ENCODE results near the gene ITSN2. TPM values are rescaled to one million over a fixed set of nuclear protein-coding genes. Genes with fewer than 3 reads are reported as not detected.

The ITSN2 gene
- total and polyA plus RNA-seq, 2 of the 8 experiments (the other 6 are each of a cell fraction or from before 2014, with no cell fraction given), result 9.3 to 17.0 TPM

DNA sequence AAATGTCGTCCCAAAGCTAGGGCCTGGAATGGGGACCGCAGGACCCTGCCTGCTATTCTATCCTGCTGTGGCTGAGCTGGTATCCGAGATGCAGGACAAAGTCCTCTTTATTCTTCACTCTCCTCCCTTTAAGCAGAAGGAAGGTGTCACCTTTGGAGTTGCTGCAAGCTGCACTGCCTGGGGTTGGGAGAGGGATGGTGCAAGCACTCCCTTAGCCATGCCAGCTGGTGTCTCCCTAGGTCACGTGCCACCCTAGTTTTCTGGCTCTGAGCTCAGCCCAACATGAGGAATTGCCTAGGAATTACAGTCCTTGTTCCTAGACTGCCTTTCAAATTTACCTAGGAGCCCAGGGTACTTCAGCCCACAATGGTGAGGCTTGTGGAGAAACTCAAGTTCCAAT, 206.9 kb downstream of the ITSN2 start:
- 72% methylated on average over 4 of the region's 4 CpGs; no CpG with 5 or more reads in 1 of the 2 experiments for WGBS, 2 experiments (ENCODE audit: extremely low coverage in 1 of 2, insufficient coverage in 1 of 2, insufficient read length in 1 of 2, insufficient replicate concordance in 2 of 2, low coverage in 1 of 2, low lambda C conversion rate in 2 of 2, missing lambda C conversion rate in 1 of 2)
- Histone ChIP-seq H3K4ac (replicated peaks; ENCODE audit: insufficient read length, low read depth, low read length) (no peak overlapping the region), H2AFZ (ENCODE audit: low read length) (no peak overlapping the region), H2BK5ac (ENCODE audit: low read depth, low read length) (no peak overlapping the region), H2BK20ac (ENCODE audit: low read length) (no peak overlapping the region), H3K14ac (ENCODE audit: insufficient read length) (no peak overlapping the region), H3K27me3 (replicated peaks in 1 of 4; ENCODE audit: control insufficient read depth in 3 of 4, extremely low read depth in 1 of 4, insufficient read depth in 3 of 4, low read length in 3 of 4) (no peaks in the 10 kb centered on the region), H4K5ac (ENCODE audit: insufficient read length, low read depth, low read length) (no peak overlapping the region), H4K20me1 (replicated peaks in 1 of 2; ENCODE audit: control insufficient read depth in 1 of 2, insufficient read depth in 2 of 2, low read length in 2 of 2) (no peaks in the 10 kb centered on the region), H3K56ac (replicated peaks; ENCODE audit: insufficient read length, low read depth, low read length) (no peak overlapping the region), H3K27ac (ENCODE audit: low read depth, low read length) (no peak overlapping the region), H2BK120ac (replicated peaks; ENCODE audit: low read depth, low read length) (no peak overlapping the region), H3K23me2 (ENCODE audit: low read depth, low read length) (no peaks in the 10 kb centered on the region; the same call in 1 of the 2 replicates), H3K4me1 (replicated peaks in 1 of 4; ENCODE audit: control insufficient read depth in 3 of 4, insufficient read depth in 4 of 4, low read length in 3 of 4) (no peaks in the 10 kb centered on the region), H4K8ac (ENCODE audit: extremely low read depth, insufficient read depth, low read length) (no peak overlapping the region), H3K9me3 (ENCODE audit: insufficient read depth in 2 of 2, low read depth in 1 of 2, low read length in 1 of 2) (no peaks in the 10 kb centered on the region), H2BK12ac (ENCODE audit: low read depth, low read length) (no peak overlapping the region), H3K23ac (ENCODE audit: insufficient read length) (no peak overlapping the region), H2BK15ac (ENCODE audit: low read length) (no peak overlapping the region), H3K18ac (ENCODE audit: extremely low read depth, low read length) (no peak overlapping the region), H3K79me2 (ENCODE audit: control insufficient read depth in 1 of 2, insufficient read depth in 2 of 2, low read length in 2 of 2) (no peaks in the 10 kb centered on the region), H2AK5ac (ENCODE audit: low read depth, low read length) (no peak overlapping the region), H3K4me2 (ENCODE audit: insufficient read depth in 1 of 2, low read depth in 2 of 2, low read length in 2 of 2) (no peak overlapping the region), H3K4me3 (ENCODE audit: extremely low read depth in 1 of 4, insufficient read depth in 2 of 4, low read depth in 3 of 4, low read length in 4 of 4) (no peak overlapping the region), H4K91ac (replicated peaks; ENCODE audit: insufficient read length, low read length) (no peak overlapping the region), H3K79me1 (ENCODE audit: low read depth, low read length) (no peaks in the 10 kb centered on the region), H3K9ac (replicated peaks in 1 of 4; ENCODE audit: extremely low read depth in 1 of 4, low read depth in 3 of 4, low read length in 3 of 4) (no peak overlapping the region), H3K36me3 (ENCODE audit: control insufficient read depth in 2 of 4, insufficient read depth in 4 of 4, low read length in 3 of 4) (no peaks in the 10 kb centered on the region)
- CTCF ChIA-PET (ENCODE audit: partially characterized antibody), result interaction anchor here (0.6 to 2.4 kb wide), 5 partner anchors 10 to 256 kb away, joined by 3 to 11 read pairs (median 4); partner anchors contain the start of gene TP53I3
- FAIRE-seq (no peak), DNase-seq (ENCODE audit: low read depth in 1 of 2, low spot score in 2 of 2) (no peak)
- POLR2A ChIA-PET (ENCODE audit: partially characterized antibody), result interaction anchor here (0.9 kb wide), 1 partner anchor 12 kb away, joined by 3 read pairs; no protein-coding TSS in a partner anchor
- TF ChIP-seq CBX8 (IDR thresholded peaks at IDR 0.05; ENCODE audit: borderline replicate concordance, low read depth, low read length), result no peak
- no peak for TF ChIP-seq RAD21 (IDR thresholded peaks at IDR 0.05 in 1 of 2, conservative IDR thresholded peaks at IDR 0.05 in 1 of 2; ENCODE audit: low read depth in 2 of 2, low read length in 2 of 2)
- TF ChIP-seq SRF (IDR thresholded peaks at IDR 0.05; ENCODE audit: low read depth, low read length), result no peak
- TF ChIP-seq, protein P1, sequence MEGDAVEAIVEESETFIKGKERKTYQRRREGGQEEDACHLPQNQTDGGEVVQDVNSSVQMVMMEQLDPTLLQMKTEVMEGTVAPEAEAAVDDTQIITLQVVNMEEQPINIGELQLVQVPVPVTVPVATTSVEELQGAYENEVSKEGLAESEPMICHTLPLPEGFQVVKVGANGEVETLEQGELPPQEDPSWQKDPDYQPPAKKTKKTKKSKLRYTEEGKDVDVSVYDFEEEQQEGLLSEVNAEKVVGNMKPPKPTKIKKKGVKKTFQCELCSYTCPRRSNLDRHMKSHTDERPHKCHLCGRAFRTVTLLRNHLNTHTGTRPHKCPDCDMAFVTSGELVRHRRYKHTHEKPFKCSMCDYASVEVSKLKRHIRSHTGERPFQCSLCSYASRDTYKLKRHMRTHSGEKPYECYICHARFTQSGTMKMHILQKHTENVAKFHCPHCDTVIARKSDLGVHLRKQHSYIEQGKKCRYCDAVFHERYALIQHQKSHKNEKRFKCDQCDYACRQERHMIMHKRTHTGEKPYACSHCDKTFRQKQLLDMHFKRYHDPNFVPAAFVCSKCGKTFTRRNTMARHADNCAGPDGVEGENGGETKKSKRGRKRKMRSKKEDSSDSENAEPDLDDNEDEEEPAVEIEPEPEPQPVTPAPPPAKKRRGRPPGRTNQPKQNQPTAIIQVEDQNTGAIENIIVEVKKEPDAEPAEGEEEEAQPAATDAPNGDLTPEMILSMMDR (IDR thresholded peaks at IDR 0.05; ENCODE audit: control extremely low read depth in 1 of 3, insufficient read depth in 1 of 3, low read depth in 1 of 3, low read length in 3 of 3), result no peak
- TF ChIP-seq TAF7 (optimal IDR thresholded peaks at IDR 0.05; ENCODE audit: borderline replicate concordance, low read depth, low read length), result no peak
- TF ChIP-seq SUZ12 (IDR thresholded peaks at IDR 0.05; ENCODE audit: low read length), result no peak
- no peak for TF ChIP-seq KDM4A (IDR thresholded peaks at IDR 0.05; ENCODE audit: low read depth, low read length, severe bottlenecking)
- no peak for TF ChIP-seq FOSL1 (IDR thresholded peaks at IDR 0.05; ENCODE audit: insufficient read depth, low read depth, low read length)
- no peak for TF ChIP-seq RBBP5 (IDR thresholded peaks at IDR 0.05; ENCODE audit: borderline replicate concordance, low read depth, low read length)
- no peak for TF ChIP-seq YY1 (IDR thresholded peaks at IDR 0.05; ENCODE audit: low read depth, low read length)
- TF ChIP-seq CREB1 (IDR thresholded peaks at IDR 0.05), result no peak

Measured in H1 (cell line).